ENCODE results near the gene ULBP3.
"Not testable (repeated sequence)": the region's sequence is repeated elsewhere in the genome, so short reads cannot be mapped to it uniquely, and the experiment has no call there.

ULBP3 gene

GRCh38 chr6:150075034-150075421, 6.1 kb upstream of the ULBP3 start:
- no peak for DNase-seq

DNA sequence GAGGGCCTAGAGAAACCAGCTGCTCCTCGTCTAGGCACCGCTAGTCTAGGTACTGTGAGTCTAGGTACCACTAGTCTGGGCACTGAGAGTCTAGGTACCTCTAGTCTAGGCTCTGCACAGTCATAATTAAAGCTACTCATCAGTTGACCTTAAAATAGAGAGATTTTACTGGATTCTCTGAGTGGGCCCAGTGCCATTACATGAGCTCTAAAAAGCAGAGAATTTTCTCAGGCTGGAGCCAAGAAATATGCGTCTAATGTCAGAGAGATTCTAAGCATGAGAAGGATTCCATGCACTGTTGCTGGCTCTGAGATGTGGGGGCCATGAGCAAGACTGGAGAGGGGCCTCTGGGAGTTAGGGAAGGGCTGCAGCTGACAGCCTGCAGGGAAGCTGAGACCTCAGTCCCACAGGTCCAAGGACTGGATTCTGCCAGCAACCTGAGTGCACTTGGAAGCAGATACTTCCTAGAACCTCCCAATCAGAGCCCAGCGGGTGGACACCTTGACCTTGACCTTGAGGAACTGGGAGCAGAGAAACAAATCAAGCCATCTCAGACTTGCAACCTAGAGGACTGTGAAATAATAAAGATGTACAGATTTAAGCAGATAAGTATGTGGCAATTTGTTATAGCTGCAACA, 5.6 kb upstream of the ULBP3 start:
- not testable (repeated sequence) for DNase-seq

DNA sequence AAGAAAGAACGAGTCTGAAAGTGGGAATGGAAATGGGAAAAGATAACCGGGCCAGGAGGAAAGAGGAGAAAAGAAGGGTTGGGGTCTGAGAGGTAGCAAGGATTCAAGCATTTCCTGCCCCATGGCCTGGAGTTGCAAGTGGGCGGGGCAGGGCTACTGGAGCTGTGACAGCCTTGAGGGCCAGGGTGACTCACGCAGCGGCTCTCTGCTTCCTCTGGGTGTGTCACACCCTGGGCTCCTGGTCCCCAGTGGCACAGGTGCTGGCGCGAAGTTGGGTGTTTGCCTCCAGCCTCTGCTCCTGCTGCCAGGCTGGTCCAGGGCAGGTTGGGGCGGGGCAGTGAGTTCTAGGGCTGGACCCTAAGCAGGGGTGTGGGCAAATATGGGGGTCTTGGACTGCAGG, 3.3 kb upstream of the ULBP3 start:
- no peak for DNase-seq

DNA sequence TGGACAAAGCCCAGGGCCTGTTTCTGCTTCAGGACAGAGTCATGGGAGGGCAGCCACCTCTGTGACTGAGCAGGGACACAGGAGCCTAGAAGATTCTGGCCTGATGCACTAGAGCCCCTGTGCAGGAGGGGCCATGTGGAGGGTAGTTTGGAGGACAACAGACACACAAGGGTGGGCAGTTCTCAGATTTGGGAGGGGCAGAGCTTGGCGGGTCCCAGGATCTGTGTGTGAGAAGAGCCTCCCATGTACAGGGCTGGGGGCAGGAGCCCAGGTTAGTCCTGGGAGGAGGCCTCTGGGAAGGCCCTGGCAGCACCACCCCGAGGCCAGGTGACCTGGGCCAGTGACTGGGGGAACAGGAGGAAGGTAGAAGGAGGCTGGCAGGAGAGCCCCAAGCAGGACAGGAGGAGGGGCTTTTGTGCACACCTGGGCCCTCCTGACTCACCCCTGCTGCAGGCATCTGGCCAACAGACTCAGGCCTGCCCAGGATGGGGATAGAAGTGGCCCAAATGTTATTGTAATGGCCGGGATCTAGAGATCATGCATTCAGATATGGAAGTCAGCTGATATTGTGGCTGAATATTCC, 1.4 kb upstream of the ULBP3 start:
- no peak for DNase-seq

- no peak for DNase-seq
Observed at GRCh38 chr6:150069706-150070105, 785 bp upstream of the ULBP3 start.

- no peak for DNase-seq
Observed at GRCh38 chr6:150068151-150068550, 770 bp downstream of the ULBP3 start.

DNA sequence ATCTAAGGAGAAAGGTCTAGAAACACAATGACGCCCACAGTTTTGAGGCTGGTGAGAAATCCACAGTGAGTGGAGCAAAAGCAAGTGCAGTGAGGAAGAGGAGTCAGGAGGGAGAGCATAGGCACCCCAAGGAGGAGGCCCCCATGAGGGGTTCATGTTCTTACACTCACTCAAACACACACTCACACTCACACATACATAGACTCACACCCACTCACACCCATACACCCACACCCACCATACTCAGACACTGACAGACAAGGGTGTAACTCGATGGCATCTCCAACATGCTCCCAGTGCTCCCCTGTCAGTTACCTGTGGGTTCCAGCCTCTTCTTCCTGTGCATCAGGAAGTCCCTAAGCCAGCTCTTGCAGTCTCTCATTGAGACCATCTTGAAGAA, 3.8 kb downstream of the ULBP3 start:
- DNase-seq, result no peak

DNA sequence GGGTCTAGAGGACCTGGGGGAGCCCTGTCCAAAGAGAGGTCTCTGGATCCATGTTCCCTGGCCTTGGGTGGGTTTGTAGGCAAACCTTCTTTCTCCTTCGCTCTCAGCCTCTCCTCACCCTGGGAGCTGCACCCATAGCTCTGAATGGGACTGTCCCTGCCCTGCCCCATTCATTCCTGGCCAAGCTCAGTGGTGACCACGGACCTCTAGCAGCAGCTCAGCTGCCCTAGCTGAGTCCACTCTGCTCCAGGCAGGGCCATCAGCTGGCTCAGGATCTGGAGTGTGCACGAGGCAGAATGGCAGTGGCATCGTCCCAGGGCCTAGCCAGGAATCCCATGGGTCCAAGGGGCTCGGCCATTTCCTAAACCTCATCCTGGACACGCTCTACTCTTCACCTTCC, 5.3 kb downstream of the ULBP3 start:
- no peak for DNase-seq

DNA sequence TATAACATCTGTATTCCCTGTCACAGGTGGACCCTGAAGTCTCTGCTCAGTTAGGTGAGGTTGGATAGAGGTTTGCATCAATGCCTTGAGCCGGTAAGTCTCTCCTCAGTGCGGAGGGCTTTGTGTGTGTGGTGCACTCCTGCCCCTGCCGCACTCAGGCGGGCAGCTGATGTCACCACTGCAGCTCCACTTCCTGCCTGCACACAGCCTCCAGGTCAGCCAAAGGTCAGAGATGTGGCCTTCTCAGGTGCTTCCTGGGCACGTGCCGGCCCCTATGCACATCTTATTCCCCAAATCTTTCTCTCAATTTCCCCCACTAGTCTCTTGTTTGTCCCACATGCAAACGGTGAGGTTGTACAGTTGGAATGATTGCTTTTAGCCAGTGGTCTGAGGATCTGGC, 8.9 kb downstream of the ULBP3 start:
- DNase-seq, result not testable (repeated sequence)

DNA sequence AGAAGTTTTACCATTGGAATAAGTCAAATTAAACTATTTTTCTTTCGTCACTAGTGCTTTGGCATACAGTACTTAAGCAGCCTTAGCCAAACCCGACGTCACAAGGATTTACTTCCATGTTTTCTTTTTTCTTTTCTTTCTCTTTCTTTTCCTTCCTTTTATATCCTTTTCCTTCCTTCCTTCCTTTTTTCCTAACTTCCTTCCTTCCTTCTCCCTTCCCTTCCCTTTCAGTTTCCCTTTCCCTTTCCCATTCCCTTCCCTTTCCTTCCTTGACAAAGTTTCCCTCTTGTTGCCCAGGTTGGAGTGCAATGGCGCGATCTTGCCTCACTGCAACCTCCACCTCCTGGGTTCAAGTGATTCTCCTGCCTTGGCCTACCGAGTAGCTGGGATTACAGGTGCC, 9.9 kb downstream of the ULBP3 start:
- DNase-seq, result no peak

- DNase-seq, result no peak
Observed at GRCh38 chr6:150058231-150058792, 10.6 kb downstream of the ULBP3 start.

DNA sequence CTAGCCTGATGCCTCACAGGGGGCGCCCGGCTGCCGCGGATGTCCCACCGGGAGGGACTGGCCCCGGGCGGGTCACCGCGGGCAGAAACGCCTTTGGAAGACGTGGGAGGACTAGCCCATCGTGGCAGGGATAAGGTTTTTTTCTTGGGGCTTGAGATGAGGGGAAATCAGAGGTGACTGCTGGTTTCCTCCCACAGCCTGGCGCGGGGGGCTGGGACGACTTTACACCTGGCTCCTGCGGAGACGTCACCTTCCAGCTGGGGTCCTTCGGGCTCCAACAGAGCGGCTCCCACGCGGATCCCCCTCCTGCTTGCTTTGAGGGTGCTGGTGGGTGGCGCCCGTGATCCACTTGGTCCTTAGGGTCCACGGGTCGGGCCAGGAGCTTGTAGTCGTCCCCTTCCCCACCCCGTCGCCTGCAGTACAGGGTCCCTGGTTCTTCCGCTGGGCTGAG, 11.4 kb downstream of the ULBP3 start:
- no peak for DNase-seq

- no peak for DNase-seq
Observed at GRCh38 chr6:150056916-150057315, 12.0 kb downstream of the ULBP3 start.

DNA sequence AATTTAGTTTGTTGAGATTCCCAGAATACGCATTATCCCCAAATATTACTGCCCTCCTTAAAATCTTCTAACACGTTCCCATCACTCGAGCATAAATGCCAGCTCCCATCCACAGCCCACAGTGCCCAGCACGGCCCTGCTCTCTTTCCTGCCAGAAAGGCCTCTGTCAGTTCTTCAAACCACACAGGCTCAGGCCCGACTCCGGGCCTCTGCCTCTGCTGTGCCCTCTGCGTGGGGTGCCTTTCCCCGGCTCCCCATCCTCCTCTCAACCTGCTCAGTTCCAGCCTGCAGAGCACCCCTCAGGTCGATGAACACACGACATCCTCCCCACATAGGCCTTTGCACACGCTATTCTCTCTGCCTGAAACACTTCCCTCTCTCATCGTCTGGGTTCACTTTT, 12.8 kb downstream of the ULBP3 start:
- DNase-seq, result no peak

DNA sequence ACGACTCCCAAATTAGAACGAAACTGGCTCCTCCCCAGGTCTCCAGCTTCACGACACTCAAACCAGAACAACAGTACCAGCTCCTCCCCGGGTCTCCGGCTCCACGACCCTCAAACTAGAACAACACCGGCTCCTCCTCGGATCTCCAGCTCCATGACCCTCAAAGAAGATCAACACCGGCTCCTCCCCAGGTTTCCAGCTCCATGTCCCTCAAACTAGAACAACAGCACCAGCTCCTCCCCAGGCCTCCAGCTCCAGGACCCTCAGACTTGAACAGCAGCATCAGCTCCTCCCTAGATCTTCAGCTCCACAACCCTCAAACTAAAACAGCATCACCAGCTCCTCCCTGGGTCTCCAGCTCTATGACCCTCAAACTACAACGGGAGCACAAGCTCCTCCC, 13.8 kb downstream of the ULBP3 start:
- DNase-seq, result no peak

GRCh38 chr6:150053450-150053849, 15.5 kb downstream of the ULBP3 start:
- no peak for DNase-seq

GRCh38 chr6:150050846-150051245, 18.1 kb downstream of the ULBP3 start:
- no peak for DNase-seq

- DNase-seq, result no peak
Observed at GRCh38 chr6:150048099-150048498, 20.8 kb downstream of the ULBP3 start.

- no peak for DNase-seq
Observed at GRCh38 chr6:150046943-150047342, 22.0 kb downstream of the ULBP3 start.

DNA sequence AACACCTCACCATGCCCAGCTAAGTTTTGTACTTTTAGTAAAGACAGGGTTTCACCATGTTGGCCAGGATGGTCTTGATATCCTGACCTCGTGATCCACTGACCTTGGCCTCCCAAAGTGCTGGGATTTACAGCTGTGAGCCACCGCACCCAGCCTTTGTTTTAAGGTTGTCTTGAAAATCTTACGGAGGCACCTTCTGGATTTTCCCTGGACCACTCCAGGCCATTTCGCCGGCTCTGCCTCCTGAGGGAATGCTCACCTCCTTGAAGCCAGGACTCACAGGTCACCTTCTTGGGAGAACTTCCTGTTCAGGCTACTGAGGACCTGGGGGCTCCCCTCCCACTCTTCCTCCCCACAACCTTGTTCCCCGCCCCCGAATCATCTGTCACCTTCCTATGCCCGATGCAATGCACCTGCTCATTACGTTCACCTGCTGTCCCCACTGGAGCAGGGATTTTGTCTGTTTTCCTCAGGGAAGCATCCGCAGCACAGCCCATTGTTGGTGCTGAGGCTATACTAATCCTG, 24.2 kb downstream of the ULBP3 start:
- no peak for DNase-seq

DNA sequence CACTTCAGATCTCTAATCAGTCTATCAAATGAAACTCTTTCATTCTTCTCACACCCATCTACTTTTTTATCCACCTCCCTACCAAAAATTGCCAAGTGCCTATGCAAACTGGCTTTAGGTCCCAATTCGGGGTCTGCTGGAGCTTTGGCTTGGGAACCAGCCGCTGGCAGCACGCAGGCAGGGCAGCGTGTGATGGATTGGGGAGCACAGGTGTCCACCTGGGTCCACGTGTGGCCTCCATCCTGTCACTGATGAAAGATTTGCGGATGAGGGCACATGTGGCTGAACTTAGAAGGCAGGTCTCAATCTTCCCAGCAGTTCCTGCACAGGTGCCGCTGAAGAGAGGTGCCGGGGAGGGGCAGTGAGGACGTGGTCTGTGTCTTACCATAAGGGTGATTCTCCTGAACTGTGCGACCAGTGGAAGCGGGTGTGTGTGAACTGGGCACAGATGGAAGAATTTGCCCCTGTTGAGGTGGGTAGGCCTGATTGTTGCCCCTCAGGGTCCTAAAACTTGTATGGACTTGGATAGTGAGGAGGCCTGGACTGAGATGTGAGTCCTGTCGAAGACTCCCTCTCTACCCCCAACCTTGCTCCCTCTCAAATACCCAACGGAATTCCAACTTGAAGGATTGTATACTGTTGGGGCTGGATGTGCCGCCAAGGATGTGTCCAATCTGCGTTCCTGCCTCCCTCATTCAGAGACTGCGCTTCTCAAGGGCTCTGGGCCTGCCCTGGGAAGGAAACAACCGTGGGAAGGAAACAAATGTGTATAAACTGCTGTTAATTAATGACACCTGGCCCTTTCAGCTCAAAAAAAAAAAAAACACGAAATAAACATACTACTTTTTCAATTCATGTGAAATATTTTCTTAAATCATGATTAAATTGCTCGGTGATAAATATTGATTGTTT, 25.2 kb downstream of the ULBP3 start:
- no peak for DNase-seq

DNA sequence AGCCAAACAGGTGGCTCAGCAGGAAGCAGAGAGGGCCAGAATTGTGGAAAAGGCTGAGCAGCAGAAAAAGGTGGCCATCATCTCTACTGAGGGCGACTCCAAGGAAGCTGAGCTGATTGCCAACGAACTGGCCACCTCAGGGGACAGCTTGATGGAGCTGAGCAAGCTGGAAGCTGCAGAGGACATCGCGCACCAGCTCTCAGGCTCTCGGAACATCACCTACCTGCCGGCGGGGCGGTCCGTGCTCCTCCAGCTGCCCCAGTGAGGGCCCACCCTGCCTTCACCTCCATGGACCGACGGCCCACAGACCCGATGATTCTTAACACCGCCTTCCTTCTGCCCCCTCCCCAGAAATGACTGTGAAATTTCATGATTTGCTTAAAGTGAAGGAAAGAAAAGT, 25.8 kb downstream of the ULBP3 start:
- DNase-seq, result no peak

Measured in amniotic stem cell (primary cell).